Stimulated activated CD4-positive, alpha-beta T cell treated with anti-CD3 and anti-CD28 coated beads, Interleukin-4, amount 100 ng/mL, for 4 hours (primary cell): ENCODE measurements around the gene SNX8.
"Not testable (repeated sequence)": the region's sequence is repeated elsewhere in the genome, so short reads cannot be mapped to it uniquely, and the experiment has no call there.

ENCODE experiments used
- DNase-seq, 2 experiments: peaks; one replicate each; pipeline ENCODE4 v3.0.0-alpha.2; 2020

Gene SNX8

DNA sequence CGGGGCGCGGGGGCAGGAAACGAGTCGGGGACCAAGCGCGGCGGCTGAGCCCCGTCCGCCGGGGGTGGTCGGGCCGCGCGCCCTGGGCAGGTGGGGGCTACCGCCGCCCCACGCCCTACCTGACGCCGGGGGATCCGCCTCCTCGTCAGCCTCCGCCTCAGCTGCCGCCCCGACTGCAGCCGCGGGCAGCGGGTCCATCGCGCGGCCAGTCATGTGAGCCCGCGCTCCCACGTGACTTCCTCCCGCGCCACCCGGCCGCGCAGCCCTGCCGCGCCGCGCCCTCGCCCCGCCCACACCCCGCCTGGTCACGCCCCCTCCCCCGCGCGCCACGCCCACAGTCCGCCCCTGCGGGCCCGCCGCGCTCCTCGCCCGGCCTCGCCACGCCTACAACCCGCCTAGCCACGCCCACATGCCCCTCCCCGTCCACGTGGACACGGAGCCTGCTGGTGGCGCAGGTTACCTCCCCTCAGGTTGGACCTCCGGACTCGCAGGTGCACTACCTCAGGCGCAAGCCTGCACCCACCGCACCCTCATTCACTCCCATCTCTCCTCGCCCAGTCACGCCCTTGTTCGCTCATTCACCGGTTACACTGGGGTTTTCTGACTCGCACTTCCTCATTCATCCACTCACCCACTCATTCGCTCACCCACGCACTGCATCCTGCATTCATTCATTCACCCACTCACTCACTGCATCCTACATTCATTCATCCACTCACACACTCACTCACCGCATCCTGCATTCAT lies at the start of gene SNX8:
Gene SNX8, minus strand, starts transcription at position 233 of the 747 bp plus-strand sequence. Its CDS starts 20 bp downstream, at position 213.
- peak; percentile 96 to 98 for DNase-seq

DNA sequence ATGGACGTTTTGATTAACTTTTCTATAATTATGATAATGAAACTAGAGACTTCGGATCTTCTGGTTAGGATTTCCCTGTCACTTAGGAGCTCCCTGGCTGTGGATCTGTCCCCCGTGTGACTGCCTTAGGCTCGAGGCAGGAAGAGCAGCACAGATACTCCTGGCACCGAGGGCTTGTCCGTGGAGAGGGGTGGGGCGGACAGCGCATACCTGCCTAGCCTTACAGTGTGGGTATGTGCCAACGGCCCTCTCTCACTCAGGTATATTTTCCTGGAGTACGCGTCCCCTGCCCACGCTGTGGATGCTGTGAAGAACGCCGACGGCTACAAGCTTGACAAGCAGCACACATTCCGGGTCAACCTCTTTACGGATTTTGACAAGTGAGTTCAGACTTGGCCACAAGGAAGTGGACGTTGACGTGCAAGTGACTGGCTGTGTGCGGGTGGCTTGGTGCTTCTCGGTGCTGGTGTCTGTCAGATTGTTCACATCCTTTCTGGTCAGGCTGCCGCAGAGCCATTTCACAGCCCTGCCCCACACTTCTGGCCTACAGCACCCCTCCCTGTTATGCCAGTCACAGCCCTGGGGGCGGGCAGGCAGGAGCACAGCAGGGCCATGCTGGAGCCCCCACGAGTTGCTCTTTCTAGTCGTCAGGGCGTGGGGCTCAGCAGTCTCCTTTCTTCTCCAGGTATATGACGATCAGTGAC lies 48.3 kb upstream of the SNX8 start:
- no peak for DNase-seq

- no peak for DNase-seq
Measured at GRCh38 chr7:2360796-2361195, 46.6 kb upstream of the SNX8 start.

- no peak for DNase-seq
Measured at GRCh38 chr7:2359610-2360009, 45.4 kb upstream of the SNX8 start.

GRCh38 chr7:2358968-2359527 lies 44.8 kb upstream of the SNX8 start:
- no peak for DNase-seq

- no peak for DNase-seq
Measured at GRCh38 chr7:2357571-2357970, 43.3 kb upstream of the SNX8 start.

DNA sequence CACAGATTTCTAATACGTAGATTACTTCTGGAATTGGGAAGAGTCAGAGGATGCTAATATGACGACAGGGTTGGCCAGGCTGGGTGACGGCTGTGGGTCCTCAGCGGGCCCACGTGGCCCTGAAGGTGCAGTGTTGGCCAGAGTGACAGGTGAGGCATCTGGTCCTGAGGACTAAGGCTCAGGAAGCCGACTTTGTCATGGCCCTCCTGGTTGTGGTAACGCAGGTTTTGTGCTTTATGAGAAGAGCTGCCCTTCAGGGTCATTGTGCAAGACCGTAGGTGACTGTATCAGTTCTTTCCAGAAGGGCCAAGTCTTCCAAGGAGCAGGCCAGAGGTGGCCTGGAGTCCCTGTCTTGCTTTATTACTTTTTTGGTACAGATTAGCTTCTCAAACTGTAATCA lies 42.9 kb upstream of the SNX8 start:
- no peak for DNase-seq

DNA sequence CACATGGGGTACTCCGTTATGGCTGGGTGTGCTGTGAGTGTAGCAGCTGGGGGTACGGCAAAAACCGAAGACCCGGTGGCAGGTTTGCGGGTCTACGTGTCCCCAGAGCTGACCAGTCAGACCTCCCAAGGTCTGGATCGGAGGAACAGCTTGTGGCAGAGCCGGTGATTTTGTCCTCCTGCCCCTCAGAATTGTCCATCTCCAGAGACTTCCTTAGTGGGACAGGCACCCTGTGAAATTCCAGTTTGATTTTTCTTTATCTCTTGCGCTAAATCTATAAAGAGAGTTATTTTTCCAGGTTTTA lies 41.4 kb upstream of the SNX8 start:
- no peak for DNase-seq

GRCh38 chr7:2354939-2355704 lies 40.9 kb upstream of the SNX8 start:
- DNase-seq: peak in 1 of 2 experiments; percentile 39

- DNase-seq: peak; percentile 82 to 85
Measured at GRCh38 chr7:2354186-2354938, 40.1 kb upstream of the SNX8 start, which contains the start of gene EIF3B. EIF3B (plus strand) TSS chr7:2354827; CDS start chr7:2354922, 95 bp downstream.

DNA sequence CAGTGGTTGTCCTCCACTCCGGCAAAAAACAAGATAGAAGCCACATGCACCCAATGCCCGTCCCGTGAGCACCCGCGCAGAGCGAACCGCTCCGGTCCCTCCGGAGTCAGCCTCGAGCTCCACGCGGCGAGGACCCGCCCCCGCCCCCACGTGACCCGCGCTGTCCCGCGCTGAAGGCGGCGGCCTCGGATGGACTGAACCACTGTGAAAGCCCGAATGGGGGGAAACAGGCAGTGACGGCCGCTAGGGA lies 39.6 kb upstream of the SNX8 start:
- DNase-seq: peak; percentile 89 to 90

DNA sequence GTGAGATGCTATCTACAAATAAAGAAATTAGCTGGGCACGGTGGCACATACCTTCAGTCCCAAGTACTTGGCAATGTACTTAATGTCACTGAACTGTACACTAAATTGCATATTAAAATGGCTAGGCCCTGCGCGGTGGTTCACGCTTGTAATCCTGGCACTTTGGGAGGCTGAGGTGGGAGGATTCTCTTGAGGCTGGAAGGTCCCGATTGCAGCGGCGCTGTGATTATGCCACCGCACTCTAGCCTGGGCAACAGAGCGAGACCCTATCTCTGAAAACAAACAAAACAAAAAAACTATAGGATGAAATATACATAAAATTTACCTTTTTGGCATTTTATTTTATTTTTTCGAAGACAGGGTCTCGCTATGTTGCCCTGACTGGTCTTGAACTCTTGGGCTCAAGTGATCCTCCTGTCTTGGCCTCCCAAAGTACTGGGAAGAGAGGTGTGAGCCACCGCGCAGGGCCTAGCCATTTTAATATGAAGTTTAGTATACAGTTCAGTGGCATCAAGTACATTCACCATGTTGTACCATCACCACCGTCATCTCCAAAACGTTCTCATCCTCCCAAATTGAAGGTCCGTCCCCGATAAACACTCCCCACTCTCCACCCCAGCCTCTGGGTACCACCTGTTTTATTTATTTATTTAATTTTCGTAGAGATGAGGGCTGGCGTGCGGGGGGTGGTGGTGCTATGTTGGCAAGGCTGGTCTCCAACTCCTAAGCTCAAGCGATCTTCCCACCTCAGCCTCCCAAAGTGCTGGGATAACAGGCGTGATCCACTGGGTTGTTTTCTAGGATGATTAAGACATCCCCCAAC lies 39.1 kb upstream of the SNX8 start:
- no peak for DNase-seq

GRCh38 chr7:2350861-2351260 lies 36.6 kb upstream of the SNX8 start:
- no peak for DNase-seq

GRCh38 chr7:2350055-2350454 lies 35.8 kb upstream of the SNX8 start:
- no peak for DNase-seq

DNA sequence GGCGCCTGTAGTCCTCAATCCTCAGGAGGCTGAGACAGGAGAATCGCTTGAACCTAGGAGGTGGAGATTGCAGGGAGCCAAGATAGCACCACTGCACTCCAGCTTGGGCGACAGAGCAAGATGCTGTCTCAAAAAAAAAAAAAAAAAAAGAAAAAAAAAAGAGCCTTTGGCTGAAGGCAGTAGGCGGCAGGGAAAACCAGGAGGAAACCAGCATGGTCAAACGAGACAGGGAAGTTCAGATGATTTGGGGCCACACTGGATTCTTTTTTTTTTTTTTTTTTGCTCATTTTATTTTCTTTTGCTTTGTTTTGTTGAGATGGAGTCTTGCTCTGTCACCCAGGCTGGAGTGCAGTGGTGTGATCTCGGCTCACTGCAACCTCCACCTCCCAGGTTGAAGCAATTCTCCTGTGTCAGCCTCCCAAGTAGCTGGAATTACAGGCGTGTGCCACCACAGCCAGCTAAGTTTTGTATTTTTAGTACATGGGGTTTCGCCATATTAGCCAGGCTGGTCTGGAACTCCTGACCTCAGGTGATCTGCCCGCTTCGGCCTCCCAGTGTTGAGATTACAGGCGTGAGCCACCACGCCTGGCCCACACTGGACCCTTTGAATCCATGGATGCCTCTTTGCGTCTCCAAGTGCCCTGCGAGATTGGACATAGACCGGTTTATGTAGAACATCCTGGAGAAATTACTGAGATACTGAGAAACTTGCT lies 33.3 kb upstream of the SNX8 start:
- DNase-seq: not testable (repeated sequence)

GRCh38 chr7:2336626-2337299 lies 22.5 kb upstream of the SNX8 start:
- DNase-seq: no peak

DNA sequence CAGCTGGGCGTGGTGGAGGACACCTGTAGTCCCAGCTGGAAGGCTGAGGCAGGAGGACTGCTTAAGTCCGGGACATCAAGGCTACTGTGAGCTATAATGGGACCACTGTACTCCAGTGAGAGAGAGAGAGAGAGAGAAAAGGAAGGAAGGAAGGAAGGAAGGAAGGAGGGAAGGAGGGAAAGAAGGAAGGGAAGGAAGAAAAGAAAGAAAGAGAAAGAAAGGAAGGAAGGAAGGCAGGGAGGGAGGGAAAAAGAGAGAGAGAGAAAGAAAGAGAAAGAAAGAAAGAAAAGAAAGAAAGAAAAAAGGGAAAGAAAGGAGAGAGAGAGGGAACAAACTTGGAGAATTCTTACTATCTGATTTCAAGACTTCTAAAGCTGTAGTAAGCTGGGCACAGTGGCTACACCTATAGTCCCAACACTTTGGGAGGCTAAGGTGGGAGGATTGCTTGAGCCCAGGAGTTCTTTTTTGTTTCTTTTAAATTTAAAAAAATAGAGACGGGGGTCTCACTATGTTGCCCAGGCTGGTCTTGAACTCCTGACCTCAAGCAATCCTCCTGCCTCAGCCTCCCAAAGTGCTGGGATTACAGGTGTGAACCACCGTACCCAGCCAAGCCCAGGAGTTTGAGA lies 18.5 kb upstream of the SNX8 start:
- not testable (repeated sequence) for DNase-seq

DNA sequence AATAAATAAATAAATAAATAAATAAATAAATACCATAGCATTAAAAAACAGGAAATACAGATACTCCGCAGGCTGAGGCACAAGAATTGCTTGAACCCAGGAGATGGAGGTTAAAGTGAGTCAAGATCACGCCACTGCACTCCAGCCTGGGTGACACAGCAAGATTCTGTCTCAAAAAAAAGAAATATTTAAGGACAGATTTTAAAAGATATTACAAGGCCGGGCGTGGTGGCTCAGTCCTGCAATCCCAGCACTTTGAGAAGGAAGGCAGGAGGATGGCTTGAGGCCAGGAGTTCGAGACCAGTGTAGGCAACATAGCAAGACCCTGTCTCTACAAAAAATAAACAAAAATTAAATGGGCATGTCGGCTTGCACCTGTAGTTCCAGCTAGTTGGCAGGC lies 17.5 kb upstream of the SNX8 start:
- DNase-seq: no peak

DNA sequence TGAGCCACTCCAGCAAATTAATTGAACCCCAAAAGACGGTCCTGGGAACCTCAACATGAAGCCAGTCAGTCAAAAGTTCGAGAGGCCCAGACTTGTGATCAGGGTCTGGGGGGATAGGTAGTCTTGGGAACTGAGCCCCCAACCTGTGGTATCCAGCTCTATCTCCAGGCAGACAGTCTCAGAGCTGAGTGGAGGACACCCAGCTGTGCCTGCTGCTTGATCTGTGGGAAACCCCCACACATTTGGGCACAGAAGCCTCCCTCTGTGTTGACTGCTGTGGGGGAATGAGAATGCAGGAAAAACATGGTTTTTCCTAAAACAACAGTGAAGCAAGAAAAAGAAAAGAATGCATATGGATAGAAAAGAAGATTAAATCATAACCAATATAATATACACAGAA lies 16.3 kb upstream of the SNX8 start:
- no peak for DNase-seq

DNA sequence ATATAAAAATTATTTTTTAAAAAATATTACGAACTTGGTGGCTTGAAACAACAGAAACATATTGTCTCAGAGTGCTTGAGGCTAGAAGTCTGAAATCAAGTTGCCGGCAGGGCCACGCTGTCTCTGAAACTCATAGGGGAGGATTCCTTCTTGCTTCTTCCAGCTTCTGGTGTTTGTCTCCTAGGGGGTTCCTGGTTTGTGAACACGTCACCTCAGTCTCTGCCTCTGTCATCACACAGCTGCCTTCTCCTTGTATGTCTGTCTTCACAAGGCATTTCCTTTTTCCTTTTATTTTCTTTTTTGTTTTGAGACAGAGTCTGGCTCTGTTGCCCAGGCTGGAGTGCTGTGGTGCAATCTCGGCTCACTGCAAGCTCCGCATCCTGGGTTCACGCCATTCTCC lies 12.7 kb upstream of the SNX8 start:
- DNase-seq: no peak
